ENCODE data around the gene KRTAP5-4.

KRTAP5-4 gene

DNA sequence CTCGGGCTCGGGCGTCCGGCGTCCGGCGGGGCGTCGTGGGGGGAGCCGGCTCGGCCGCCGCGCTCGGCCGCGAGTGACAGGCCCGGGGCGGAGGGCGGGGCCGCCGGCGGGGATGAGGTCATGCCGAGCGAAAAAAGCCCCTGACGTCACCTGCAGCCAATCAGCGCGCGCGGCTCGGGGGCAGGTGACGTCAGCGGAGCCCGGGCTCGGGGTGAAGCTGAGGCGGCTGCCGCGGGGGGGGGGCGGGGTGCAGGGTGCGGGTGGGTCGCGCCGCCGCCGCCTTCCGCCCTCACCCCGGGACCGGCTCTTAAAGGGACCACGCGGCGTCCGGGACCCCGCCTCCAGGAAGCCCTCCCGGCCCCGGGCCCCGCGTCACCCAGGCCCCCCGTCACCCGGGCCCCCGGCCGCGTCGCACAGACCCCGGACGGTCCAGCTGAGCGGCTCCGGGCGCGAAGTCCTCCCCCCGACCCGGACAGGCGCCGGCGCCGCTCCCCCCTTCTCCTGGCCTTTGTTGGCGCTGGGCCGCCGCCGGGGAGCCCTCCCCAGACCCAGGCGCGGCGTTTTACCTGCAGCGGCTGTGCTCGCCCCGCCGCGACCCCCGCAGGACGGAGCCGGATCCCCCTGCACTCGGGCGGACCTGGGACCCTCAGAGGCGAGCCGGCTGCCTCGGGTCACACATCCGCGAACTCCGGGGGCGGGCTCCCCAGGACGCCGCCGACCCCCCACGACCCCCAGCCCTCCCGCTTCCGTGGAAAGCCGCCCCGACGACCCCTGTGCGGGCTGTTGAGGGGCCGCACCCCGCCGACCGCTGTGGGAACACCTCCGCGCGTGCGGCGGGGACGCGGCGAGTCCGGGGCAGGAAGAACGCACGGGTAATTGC is 49.5 kb downstream of the KRTAP5-4 start, which contains the start of gene DUSP8:
Gene DUSP8 (minus strand): TSS at position 75 of the 880 bp plus-strand sequence. CDS start 6,445 bp downstream, outside the sequence.
- ATAC-seq = peak; percentile 56
- peak; percentile 92 for DNase-seq

GRCh38 chr11:1571760-1572196 is 50.2 kb downstream of the KRTAP5-4 start:
- no peak for ATAC-seq

More at GRCh38 chr11:1571760-1572196, 50.2 kb downstream of the KRTAP5-4 start:
- DNase-seq = no peak

Data from stimulated activated naive CD8-positive, alpha-beta T cell treated with anti-CD3 and anti-CD28 coated beads, Interleukin-15, Interleukin-2, amounts not matched to agents 100 U/mL and 50 U/mL, for 24 hours (primary cell).